Measurements from ENCODE around the gene NR4A1. TPM values are rescaled to one million over a fixed set of nuclear protein-coding genes. Genes with fewer than 3 reads are reported as not detected.

NR4A1 gene
- total RNA-seq, 4 donors from 2014 or later: 26.2 to 88.1 (median 59.4) TPM

- Histone ChIP-seq H3K4me3 (no peak overlapping the region), H3K27ac (replicated peaks in 1 of 4) (peak overlapping the region; percentile 91 to 100 (median 97)), H3K4me1 (peaks cover 75 to 82% (median 77%) of the 10 kb centered on the region in 4 donors), H3K9me3 (no peaks in the 10 kb centered on the region), H3K36me3 (peaks cover 0 to 19% (median 0%) of the 10 kb centered on the region in 4 donors), H3K27me3 (no peaks in the 10 kb centered on the region)
- intact Hi-C loops (cut with DNase I): no loop called here
- TF ChIP-seq POLR2A (IDR thresholded peaks at IDR 0.05; ENCODE audit: low read depth) (no peak), CTCF (IDR thresholded peaks at IDR 0.05) (no peak), POLR2AphosphoS5 (IDR thresholded peaks at IDR 0.05) (no peak), EP300 (IDR thresholded peaks at IDR 0.05) (no peak)
- DNase-seq (ENCODE audit: extremely low spot score): no peak
- 78% methylated on average over 3 of the region's 3 CpGs for WGBS
These were observed 10.2 kb upstream of the NR4A1 start for GRCh38 chr12:52041035-52041434.

GRCh38 chr12:52041695-52042123 is 9.5 kb upstream of the NR4A1 start:
- H3K36me3 ChIP-seq: peaks cover 0 to 22% (median 0%) of the 10 kb centered on the region in 4 donors
- DNase-seq (ENCODE audit: extremely low spot score): no peak
- peaks cover 75 to 82% (median 77%) of the 10 kb centered on the region in 4 donors for H3K4me1 ChIP-seq
- H3K4me3 ChIP-seq: no peak overlapping the region
- H3K27me3 ChIP-seq: no peaks in the 10 kb centered on the region
- peak overlapping the region; percentile 91 to 100 (median 97) for H3K27ac ChIP-seq (replicated peaks in 1 of 4)
- H3K9me3 ChIP-seq: no peaks in the 10 kb centered on the region
- TF ChIP-seq POLR2A (IDR thresholded peaks at IDR 0.05; ENCODE audit: low read depth): no peak
- peak; percentile 48 for TF ChIP-seq POLR2AphosphoS5 (IDR thresholded peaks at IDR 0.05)
- intact Hi-C loops (cut with DNase I): no loop called here
- WGBS: 53% methylated on average over 6 of the region's 6 CpGs

- DNase-seq (ENCODE audit: extremely low spot score): no peak
- no peak for TF ChIP-seq CTCF (IDR thresholded peaks at IDR 0.05)
- no peak for TF ChIP-seq POLR2A (IDR thresholded peaks at IDR 0.05; ENCODE audit: low read depth)
- no peak for TF ChIP-seq EP300 (IDR thresholded peaks at IDR 0.05)
- no peak for TF ChIP-seq POLR2AphosphoS5 (IDR thresholded peaks at IDR 0.05)
- WGBS: 83% methylated on average over 7 of the region's 8 CpGs
- no peaks in the 10 kb centered on the region for H3K27me3 ChIP-seq
- H3K4me3 ChIP-seq: no peak overlapping the region
- H3K27ac ChIP-seq (replicated peaks in 1 of 4): peak overlapping the region; percentile 91 to 100 (median 97)
- H3K9me3 ChIP-seq: no peaks in the 10 kb centered on the region
- H3K36me3 ChIP-seq: peaks cover 0 to 30% (median 0%) of the 10 kb centered on the region in 4 donors
- intact Hi-C loops (cut with DNase I): no loop called here
- H3K4me1 ChIP-seq: peaks cover 67 to 89% (median 77%) of the 10 kb centered on the region in 4 donors
These were observed 8.4 kb upstream of the NR4A1 start for GRCh38 chr12:52042706-52043385.

GRCh38 chr12:52043386-52044212 is 7.6 kb upstream of the NR4A1 start:
- Histone ChIP-seq H3K4me3 (peak overlapping the region; percentile 1 to 22 (median 13)), H3K27ac (replicated peaks in 1 of 4) (peak overlapping the region; percentile 91 to 100 (median 97)), H3K9me3 (no peaks in the 10 kb centered on the region), H3K36me3 (peaks cover 0 to 30% (median 0%) of the 10 kb centered on the region in 4 donors), H3K27me3 (no peaks in the 10 kb centered on the region), H3K4me1 (peaks cover 59 to 86% (median 69%) of the 10 kb centered on the region in 4 donors)
- no peak for TF ChIP-seq EP300 (IDR thresholded peaks at IDR 0.05)
- no peak for TF ChIP-seq POLR2A (IDR thresholded peaks at IDR 0.05; ENCODE audit: low read depth)
- peak; percentile 22 to 65 for TF ChIP-seq POLR2AphosphoS5 (IDR thresholded peaks at IDR 0.05)
- TF ChIP-seq CTCF (IDR thresholded peaks at IDR 0.05): no peak
- intact Hi-C loops (cut with DNase I): no loop called here
- WGBS: 58% methylated on average over 20 of the region's 21 CpGs
- DNase-seq (ENCODE audit: extremely low spot score): no peak
